ENCODE measurements around the gene DCAF10.
A peak's percentile ranks its signal among the peaks of the same experiment; 100 is the strongest.
"Not testable (repeated sequence)": the region's sequence is repeated elsewhere in the genome, so short reads cannot be mapped to it uniquely, and the experiment has no call there.

Gene DCAF10

GRCh38 chr9:37870081-37870798 lies 69.6 kb downstream of the DCAF10 start:
- no peak for DNase-seq

GRCh38 chr9:37870799-37871176 lies 70.2 kb downstream of the DCAF10 start:
- DNase-seq: no peak

GRCh38 chr9:37873955-37874354 lies 73.4 kb downstream of the DCAF10 start:
- DNase-seq: no peak

GRCh38 chr9:37876376-37876775 lies 75.8 kb downstream of the DCAF10 start:
- DNase-seq: no peak

GRCh38 chr9:37880916-37881479 lies 80.4 kb downstream of the DCAF10 start:
- no peak for DNase-seq

GRCh38 chr9:37887977-37888583 lies 87.5 kb downstream of the DCAF10 start:
- DNase-seq: not testable (repeated sequence)

- DNase-seq: no peak
These were observed 88.9 kb downstream of the DCAF10 start for GRCh38 chr9:37889536-37889935.

- not testable (repeated sequence) for DNase-seq
These were observed 90.4 kb downstream of the DCAF10 start for GRCh38 chr9:37891042-37891441.

- no peak for DNase-seq
These were observed 91.5 kb downstream of the DCAF10 start for GRCh38 chr9:37892063-37892462.

- DNase-seq: no peak
These were observed 97.1 kb downstream of the DCAF10 start for GRCh38 chr9:37897665-37898064.

GRCh38 chr9:37899041-37899440 lies 98.4 kb downstream of the DCAF10 start:
- DNase-seq: no peak

GRCh38 chr9:37902131-37902530 lies 101.5 kb downstream of the DCAF10 start:
- DNase-seq: no peak

- DNase-seq: no peak
These were observed 102.4 kb downstream of the DCAF10 start for GRCh38 chr9:37902796-37903646.

- peak; percentile 90 to 98 (median 93) for DNase-seq
These were observed 103.2 kb downstream of the DCAF10 start, which contains the start of gene SLC25A51 for GRCh38 chr9:37903647-37904444. SLC25A51 (minus strand) TSS chr9:37904127; CDS start chr9:37888550, 15,577 bp downstream.

GRCh38 chr9:37904445-37905130 lies 104.0 kb downstream of the DCAF10 start:
- no peak for DNase-seq

GRCh38 chr9:37905131-37905505 lies 104.5 kb downstream of the DCAF10 start:
- no peak for DNase-seq

- DNase-seq: no peak
These were observed 105.2 kb downstream of the DCAF10 start for GRCh38 chr9:37905776-37906175.

- no peak for DNase-seq
These were observed 106.0 kb downstream of the DCAF10 start for GRCh38 chr9:37906312-37907239.

GRCh38 chr9:37908283-37908682 lies 107.7 kb downstream of the DCAF10 start:
- no peak for DNase-seq

- DNase-seq: no peak
These were observed 108.1 kb downstream of the DCAF10 start for GRCh38 chr9:37908698-37909186.

- DNase-seq: no peak
These were observed 108.7 kb downstream of the DCAF10 start for GRCh38 chr9:37909326-37909725.
